ENCODE measurements around the gene AP2A2.

Gene AP2A2

DNA sequence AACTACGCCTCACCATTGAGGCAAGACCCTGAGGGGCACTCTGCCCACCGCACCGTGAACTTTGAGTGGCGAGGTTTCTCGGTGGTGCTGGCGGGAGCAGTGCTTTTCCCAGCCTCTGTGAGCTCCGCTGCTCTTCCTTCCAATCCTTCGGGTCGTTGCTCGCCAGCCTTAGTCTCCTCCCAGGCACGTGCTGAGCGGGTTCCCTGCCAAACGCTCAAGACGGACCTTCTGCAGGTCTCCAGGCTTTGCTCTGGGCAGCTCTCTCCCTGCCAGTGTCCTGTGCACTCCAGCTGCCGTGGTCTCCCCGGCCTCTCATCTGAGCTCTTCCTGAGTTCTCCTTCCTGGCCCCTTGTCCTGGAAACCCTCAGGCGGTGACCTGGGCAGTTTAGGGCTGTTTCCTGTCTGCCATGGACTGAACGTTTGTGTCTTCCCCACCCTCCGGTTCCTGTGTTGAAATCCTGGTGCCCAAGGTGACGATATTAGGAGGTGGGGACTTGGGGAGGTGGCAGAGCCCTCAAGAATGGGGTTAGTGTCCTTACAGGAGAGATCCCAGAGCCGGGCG, 122.0 kb downstream of the AP2A2 start:
- DNase-seq, result no peak

DNA sequence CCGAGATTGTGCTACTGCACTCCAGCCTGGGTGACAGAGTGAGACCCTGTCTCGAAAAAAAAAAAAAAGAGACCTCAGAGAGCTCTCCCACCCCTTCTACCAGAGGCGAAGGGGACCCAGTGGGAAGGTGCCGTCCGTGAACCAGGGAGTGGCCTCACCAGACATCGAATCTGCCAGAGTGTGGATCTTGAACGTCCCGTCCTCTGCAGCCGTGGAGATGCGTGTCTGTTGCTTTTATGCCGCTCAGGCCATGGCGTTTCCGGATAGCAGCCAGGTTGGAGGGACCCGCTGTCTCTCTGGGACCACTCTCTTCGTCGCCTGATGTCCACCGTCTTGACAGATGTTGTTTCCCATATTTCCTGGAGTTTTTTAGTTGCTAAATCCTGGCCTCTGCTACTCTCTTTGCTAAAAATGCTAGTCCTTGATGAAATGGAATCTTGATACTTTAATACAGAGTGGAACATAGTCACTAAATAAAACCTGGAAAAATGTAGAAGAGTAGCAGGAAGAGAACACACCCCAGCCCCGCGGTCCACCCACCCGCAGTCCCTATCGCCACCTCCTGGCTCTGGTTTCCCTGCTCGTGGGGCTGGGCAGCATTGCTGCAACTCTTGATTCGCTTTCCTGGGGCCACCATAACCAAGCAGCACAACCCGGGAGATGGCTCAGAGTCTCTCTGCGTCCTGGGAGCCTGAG, 122.9 kb downstream of the AP2A2 start:
- no peak for DNase-seq

DNA sequence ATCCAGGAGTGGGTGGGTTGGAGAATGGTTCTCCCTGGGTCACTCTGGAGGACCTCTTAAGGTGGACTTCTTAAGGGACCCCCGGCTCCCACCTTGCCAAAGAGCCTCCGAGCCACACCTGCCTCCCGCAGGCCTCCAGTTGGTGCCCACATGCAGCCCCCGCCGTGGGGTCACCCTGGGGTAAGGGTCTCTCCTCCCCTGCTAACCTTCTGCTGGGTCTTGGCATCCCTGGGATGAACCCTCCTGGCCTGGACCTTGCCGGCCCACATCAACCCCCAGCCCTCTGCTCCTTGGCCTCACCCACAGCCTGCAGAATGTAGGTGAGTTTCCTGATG, 123.4 kb downstream of the AP2A2 start:
- DNase-seq, result no peak

DNA sequence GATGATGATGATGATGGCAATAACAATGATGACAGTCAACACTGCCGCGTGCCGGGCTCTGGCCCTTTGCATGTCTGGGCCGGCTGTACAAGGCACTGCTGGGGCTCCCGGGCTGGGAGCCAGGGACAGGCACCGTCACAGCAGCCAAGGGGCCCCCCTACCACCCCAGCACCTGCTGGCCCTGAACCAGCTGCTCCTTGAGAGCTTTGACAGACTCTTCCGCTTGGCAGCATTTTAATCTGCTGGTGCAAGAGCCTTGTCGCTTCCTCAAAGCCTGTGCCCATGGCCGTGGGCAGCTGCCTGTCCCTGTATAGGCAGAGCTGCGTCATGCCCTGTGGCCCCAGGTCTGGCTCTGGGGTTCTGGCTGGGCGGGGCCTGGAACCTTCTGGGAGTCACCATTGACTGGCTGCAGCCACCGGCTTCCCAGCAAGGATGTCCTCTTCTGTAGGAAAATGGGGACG, 123.8 kb downstream of the AP2A2 start:
- no peak for DNase-seq

DNA sequence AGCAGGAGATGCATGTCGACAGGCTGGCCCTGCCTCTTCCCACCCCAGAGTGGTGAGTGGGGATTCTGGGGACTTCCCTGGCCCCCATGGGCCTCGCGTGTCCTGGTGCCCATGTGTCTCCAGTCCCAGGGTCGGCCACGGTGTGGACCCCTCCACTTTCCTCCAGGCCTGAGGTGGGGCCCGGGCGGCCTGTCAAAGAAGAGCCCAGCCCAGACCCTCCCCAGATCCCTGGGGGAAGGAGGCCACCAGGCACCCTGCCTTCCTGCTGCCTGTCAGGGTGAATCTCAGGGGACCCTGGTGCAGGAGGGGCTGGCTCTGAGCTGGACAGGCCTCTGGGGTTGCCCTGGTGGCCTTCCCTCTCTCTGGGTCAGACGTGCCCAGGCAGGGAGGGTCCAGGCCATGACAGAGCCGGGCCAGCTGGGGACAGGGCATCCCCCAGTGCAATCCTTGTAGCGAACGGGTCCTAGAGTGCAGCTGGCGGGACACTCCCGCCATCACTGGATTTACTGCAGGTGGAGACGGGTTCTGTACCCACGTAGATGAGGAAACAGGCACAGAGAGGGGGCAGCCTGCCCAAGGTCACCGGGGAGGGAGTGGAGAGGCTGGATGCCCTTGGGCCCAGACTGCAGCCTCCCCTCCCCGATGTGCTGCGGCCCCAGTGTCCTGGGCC, 124.4 kb downstream of the AP2A2 start:
- no peak for DNase-seq

DNA sequence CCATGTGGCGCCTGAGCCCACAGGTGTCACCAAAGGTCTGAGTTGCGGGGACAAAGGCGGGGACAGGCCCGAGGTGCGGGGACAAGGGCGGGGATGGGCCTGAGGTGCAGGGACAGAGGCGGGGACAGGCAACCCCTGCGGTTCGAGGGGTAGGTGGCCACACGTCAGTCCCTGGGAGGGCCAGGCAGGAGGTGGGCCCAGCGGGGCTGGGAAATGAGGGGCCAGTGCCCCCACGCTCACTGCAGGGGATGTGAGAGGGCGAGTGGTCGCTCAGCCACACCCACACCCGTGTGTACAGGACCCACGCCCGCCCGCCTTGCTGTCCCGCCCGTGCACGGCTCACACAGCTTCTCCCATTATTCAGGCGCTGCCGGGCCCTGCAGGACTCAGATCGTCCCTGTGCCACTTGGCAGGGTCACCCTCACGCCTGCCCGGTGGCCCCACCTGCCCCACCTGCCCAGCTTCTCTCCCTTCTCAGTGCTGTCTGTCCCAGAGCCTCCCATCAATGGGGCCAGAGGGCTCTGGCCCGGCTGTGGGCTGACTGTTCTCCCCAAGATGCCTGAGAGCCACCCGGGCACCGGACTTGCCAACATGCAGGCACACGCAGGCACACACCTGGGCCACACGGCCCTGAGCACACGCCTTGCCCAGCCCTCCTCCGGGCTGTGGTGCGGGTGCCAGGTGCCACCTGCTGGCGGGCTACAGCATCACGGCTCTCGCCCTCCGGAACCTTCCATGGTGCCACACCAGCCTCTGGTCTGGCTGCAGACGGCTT, 125.1 kb downstream of the AP2A2 start:
- DNase-seq, result peak; percentile 75

DNA sequence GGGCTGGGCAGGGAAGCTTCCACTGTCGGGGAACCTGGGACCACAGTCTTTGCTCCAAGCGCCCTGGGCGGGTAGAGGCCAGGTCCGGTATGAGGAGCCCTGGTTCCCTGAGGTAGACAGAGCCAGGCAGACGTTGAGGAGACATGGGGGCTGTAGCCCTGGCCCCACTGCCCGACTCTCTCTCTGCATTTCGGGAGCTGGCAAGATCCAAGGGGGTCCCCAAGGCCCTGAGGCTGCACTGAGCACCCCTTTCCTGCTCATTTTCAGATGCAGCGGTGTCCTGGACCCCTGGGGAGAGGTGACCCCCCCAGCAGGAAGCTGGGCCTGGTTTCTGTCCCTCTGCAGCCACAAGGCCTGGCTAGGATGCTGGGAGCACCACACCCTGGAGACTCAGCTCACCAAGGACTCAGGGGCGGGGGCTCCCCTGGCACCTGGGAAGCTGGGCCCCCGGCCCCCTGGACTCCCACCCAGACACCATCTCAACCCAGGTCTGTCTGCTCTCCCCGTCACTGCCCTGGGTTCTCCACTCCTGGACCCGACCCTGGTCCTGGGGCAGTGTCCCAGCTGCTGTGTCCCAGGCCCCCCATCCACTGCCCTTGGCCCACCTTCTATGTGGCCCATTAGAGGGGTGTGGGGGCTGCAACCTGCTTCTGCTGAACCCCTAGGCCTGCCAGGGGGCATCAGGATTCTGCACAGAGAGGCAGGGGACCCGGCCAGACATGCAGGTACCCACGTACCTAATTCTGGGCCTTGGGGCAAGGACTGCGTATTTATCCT, 125.9 kb downstream of the AP2A2 start:
- DNase-seq, result no peak

DNA sequence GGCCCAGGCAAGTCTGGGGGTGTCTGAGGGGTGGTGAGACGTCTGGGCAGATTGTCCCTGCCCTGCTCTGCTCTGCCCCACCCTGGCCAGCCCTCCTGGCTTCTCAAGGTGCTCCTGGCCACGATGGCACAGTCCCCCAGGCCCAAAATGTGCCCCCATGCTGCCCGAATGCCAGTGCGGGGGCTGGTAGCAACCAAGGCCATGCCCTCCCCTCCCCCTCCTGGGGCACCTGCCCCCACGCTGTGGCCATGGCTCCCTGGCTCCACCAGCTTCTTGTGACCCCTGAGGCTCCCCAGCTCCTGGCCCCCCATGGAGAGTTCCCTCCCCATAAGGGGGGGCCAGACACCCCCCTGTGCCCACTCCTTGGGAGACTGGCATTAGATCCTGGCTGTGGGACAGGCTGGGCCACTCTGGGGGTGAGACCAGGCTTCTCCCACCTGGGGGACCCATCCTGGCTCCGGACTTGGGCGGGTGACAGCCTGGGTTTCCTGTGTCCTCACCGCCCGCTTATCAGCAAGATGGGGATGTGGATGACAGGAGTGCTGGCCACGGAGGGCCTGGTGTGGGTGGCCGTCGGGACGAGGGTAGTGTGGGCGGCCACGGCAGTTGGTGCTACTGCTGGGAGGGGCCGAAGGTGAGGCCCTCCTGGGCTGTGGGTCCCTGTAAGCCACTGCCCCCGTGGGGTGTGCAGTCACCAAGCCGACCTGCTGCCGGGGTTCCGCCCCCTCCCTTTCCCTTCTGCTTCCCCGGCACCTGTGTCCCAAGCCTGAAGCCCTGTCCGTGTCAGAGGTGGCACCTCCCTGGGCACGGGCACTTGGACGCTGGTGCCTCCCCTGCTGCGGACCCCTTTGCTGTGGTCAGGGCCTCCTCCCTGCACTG, 126.7 kb downstream of the AP2A2 start:
- DNase-seq, result no peak

DNA sequence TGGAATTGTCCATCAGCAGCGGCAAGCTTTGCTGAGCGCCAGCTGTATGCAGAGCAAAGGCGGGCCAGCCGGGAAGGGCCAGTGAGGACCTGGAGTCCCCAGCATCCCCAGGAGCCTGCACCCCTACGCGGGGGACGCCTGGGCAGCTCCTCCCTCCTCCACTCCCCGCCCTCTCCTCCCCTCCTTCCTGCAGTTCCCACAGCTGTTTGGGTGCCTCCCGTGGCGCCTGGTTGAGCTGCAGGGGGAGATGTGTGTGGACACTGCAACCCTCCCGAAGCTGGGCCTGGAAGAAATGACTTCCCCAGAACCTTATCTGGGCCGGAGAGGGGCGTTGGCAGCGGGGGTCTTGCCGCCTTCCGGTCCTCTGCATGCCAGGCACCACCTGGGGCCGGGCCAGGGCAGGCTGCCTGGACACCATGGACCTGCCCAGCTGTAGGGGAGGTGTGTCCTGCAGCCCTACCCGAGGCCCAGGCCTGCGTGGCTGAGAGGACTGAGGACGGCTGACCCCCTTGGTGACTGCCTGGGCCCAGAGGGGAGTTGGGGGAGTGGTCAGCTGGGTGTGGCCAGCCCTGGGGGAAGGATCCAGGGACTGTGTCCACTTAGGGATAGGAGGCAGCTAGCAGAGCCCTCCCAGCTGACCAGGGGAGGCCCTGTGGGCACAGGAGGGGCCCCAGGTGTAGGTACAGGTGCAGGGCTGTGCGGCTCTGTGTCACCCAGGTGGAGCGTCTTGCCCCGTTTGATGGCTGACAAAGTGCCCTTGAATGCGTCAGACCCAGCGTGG, 127.6 kb downstream of the AP2A2 start:
- no peak for DNase-seq

DNA sequence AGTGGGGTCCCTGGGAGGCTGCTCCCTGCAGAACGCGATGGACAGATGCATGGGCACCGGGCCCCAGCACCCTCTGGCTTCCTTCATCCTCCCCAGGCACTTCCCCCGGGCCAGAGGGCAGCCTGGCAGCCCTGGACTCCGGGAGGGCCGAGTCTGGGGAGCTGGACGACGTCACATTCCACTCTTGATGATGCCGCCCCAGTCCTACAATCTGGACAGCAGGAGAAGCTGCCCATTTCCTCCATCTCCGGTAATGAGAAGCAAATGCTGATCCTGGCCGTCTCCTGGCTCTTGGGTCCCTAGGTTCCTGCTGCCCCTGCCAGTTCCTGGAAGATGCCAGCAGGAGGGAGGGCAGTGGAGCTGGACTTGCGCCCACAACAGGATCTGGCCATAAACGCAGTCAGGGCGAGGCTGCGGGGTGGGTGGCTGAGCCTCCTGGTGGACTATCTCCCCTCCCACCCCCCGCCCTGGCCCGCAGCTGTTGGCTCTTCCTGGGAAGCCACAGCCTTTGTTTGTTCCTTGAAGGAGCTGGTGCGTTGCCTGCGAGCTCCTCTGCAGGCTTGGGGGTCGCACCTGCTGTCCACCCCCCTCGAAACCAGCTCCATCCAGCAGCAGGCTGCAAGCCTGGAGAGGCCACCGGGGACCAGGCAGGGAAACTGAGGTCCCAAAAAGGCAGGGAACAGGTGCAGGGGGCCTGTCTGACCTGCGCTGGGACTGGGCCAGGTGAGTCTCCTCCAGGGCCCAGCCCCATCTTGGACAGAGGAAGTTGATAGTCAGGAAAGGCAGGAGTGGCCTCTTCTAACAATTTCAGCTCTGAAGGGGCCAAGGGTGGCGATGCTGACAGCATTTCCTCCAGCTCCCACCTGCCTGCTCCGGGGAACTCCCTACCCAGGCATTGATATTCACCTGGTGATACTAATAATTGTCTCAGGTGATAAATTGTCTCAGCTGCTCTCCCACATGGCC, 128.8 kb downstream of the AP2A2 start:
- DNase-seq, result peak; percentile 44

DNA sequence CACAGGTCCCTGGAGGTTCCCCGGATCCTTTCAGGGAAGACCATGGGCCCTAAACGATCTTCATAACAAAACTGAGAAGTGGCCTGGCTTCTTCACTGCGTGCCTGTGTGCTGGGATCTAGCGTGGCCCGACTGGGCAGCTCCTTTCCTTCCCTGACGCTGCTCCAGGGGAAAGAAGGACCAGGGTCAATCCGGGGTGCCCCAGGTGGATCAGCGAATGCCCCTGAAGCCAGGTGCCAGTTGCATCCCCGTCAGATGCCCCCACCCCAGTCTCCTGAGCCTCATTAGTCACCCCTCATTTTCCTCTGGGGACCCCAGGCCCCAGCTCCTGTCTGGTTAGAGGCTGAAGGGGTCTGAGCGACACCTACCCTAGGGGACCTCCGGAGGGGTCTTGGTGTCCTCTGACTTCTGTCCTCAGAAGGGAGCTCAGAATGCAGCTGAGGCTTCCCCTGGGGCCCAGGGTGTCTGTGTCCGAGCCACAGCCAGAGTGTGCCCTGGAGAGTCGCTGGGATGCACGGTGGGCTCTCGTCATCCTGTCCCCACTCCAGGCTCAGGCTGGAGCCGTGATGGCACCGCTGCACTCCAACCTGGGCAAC, 129.5 kb downstream of the AP2A2 start:
- no peak for DNase-seq

DNA sequence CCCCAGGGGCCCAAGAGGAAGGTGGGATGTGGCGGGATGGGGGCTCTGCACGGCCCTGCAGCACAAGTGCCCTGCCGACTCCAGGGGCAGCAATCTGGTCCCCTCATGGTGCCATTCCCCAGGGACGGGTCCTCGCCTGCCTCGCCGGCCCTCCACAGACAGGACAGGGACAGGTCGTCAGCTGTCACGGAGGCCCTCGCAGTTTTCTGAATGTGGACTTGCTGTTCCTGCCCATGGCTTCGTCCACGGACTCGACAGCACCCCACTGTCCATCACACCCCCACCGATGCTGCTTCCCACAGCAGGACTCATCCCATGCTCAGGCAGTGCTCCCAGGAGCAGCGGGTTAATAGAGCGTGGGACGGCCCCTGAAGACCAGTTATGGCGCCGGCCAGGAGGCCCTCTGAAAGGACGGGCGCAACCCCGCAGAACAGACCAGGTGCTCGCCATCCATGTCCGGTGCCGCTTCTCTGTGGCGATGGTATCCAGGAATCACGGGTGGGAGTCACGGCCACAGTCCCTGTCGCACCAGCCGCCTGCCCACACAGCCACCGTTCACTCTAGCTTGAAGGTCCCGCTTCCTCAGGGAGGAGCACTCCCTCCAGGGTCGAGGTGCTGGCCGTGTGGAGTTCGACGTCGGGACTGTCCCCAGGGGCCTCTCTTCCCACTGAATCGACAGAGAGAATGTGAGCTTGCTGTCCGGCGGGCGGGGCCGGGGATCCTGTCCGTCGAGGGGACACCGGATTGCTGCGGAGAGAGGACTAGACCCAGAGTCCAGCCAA, 130.5 kb downstream of the AP2A2 start:
- DNase-seq, result no peak

DNA sequence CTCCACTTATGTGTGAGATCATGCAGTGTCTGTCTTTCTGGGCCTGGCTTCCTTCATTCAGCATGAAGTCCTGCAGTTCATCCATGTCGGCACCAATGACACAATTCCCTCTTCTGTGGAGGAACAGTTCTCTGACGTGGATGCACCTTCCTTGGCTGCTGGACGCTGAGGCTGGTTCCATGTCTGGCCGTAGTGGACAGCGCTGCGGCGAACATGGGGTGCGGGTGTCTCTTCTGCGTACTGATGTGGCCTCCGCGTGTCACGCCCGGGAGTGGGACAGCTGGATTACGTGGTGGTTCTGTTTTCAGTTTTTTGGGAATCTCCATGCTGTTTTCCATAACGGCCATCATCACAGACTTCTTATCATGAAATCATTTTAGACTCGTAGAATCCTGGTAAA, 132.1 kb downstream of the AP2A2 start:
- no peak for DNase-seq

DNA sequence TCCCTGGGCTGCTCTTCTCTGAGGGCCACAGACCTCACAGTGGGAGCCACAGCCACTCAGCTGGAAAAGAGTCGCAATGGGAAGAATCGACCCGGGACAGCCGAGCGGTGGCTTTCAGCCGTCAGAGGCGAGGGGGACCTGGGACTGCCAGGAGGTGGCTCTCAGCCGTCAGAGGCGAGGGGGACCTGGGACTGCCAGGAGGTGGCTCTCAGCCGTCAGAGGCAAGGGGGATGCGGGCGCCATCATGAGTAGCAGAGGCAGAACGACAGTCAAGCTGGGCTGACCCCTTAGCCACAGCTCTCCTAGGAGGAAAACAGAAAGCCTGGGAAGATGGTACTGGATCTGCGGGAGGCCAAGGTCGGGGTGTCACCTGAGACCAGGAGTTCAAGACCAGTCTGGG, 134.1 kb downstream of the AP2A2 start:
- no peak for DNase-seq

DNA sequence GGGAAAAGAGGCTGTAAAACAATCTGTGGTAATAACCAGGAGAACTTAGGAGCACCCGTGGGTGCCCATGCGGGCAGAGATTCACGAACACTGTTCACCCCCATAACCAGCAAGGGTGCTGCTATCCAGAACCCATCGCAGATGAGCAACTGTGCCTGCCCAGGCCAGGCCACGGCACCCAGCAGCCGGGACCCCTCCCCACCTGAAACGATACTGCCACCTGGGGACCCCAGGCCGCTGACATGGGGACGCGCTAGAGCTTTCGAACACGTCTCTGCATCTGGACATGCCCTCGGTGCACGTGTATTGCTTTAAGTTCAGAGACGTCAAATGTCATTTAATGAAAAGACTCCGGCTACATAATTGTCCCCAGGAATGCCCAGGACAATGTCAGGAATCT, 134.7 kb downstream of the AP2A2 start:
- no peak for DNase-seq

DNA sequence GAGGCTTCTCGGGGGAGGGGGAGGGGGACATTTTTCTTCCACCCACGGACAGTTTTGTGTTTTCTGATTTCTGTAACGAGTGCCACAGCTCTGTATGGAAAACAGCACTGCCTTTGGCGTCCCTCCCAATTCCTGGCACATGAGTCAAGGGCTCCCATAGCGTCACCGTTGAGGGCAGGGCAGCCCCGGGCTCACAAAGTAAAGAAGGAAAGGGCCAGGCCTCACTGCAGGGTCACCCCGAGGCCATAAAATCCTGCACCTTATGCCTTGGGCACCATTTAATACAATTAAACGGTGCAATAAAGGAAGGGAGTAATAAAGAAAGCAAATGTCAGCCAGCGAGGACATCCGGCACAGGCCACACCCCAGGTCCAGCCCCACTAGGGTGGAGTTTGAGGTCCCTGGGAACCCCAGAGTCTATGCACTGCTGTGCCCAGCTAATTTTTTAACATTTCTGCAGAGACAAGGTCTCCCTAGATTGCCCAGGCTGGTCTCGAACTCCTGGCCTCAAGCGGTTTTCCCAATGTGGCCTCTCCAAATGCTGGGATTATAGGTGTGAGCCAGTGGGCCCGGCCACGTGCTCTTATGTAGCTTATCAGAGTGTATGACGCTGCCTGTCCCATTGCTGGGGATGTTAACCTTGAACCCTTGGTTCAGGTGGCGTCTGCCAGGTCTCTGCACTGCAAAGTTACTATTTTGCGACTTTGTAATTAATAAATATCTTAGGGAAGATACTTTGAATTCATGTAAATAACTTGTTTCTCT, 135.4 kb downstream of the AP2A2 start:
- DNase-seq, result no peak
